ENCODE data around the gene HDAC9. TPM values are rescaled to one million over a fixed set of nuclear protein-coding genes. Genes with fewer than 3 reads are reported as not detected.
"Not testable (repeated sequence)": the region's sequence is repeated elsewhere in the genome, so short reads cannot be mapped to it uniquely, and the experiment has no call there.

HDAC9 gene
- polyA plus RNA-seq, 1 of the 3 experiments (the other 2 are of a cell fraction): 11.6 TPM

GRCh38 chr7:18978108-18978495 is 482.6 kb downstream of the HDAC9 start (continued):
- TF ChIP-seq ZBTB33 (IDR thresholded peaks at IDR 0.05; ENCODE audit: borderline replicate concordance, low read depth): peak; percentile 60; the same call in 1 of the 2 replicates

- Histone ChIP-seq H3F3A (replicated peaks; ENCODE audit: insufficient read depth) (peaks cover 34% of the 10 kb centered on the region), H3K36me3 (replicated peaks in 1 of 2; ENCODE audit: control insufficient read depth in 1 of 2, insufficient read depth in 2 of 2, low read length in 1 of 2) (peaks cover 10 to 31% of the 10 kb centered on the region in 2 experiments), H3K4me1 (ENCODE audit: control insufficient read depth in 1 of 2, insufficient read depth in 2 of 2, low read depth in 1 of 2, low read length in 1 of 2) (peaks cover 6 to 15% of the 10 kb centered on the region in 2 experiments; a peak in 3 of 4 replicates)
- H3K9ac ChIP-seq; H3K27me3 ChIP-seq (ENCODE audit: insufficient read depth); H2AFZ ChIP-seq (ENCODE audit: low read depth); H3K4me3 ChIP-seq (ENCODE audit: low read depth in 2 of 2, low read length in 1 of 2); H4K20me1 ChIP-seq (ENCODE audit: insufficient read depth); CTCF ChIA-PET; POLR2A ChIA-PET; H3K27ac ChIP-seq (ENCODE audit: low read depth in 2 of 2, low read length in 1 of 2); H3K9me2 ChIP-seq; H3K79me2 ChIP-seq (ENCODE audit: insufficient read depth); H3K4me2 ChIP-seq; DNase-seq; H3K9me3 ChIP-seq: not testable (repeated sequence)
- WGBS (ENCODE audit: low lambda C conversion rate): 92% methylated on average over 20 of the region's 20 CpGs
These were observed 495.2 kb downstream of the HDAC9 start for GRCh38 chr7:18990700-18991099.

GRCh38 chr7:18993933-18994668 is 498.6 kb downstream of the HDAC9 start:
- Histone ChIP-seq H3K9me3 (no peaks in the 10 kb centered on the region), H3K79me2 (ENCODE audit: insufficient read depth) (peaks cover 12% of the 10 kb centered on the region), H3K27me3 (ENCODE audit: insufficient read depth) (no peaks in the 10 kb centered on the region), H3K27ac (ENCODE audit: low read depth in 2 of 2, low read length in 1 of 2) (peak overlapping the region; percentile 93 to 99), H3K9ac (peak overlapping the region; percentile 63), H3K4me3 (ENCODE audit: low read depth in 2 of 2, low read length in 1 of 2) (peak overlapping the region in 1 of 2 experiments; percentile 33; a peak in 2 of 4 replicates), H3F3A (replicated peaks; ENCODE audit: insufficient read depth) (peaks cover 40% of the 10 kb centered on the region), H3K4me1 (ENCODE audit: control insufficient read depth in 1 of 2, insufficient read depth in 2 of 2, low read depth in 1 of 2, low read length in 1 of 2) (peaks cover 25 to 48% of the 10 kb centered on the region in 2 experiments; a peak in 3 of 4 replicates), H3K36me3 (replicated peaks in 1 of 2; ENCODE audit: control insufficient read depth in 1 of 2, insufficient read depth in 2 of 2, low read length in 1 of 2) (peaks cover 29 to 36% of the 10 kb centered on the region in 2 experiments), H3K4me2 (peak overlapping the region; percentile 75), H2AFZ (ENCODE audit: low read depth) (no peak overlapping the region), H3K9me2 (no peaks in the 10 kb centered on the region), H4K20me1 (ENCODE audit: insufficient read depth) (no peaks in the 10 kb centered on the region)
- WGBS (ENCODE audit: low lambda C conversion rate): 13% methylated on average over 3 of the region's 3 CpGs
- CTCF ChIA-PET: interaction anchor here (0.7 to 4.9 kb wide), 9 partner anchors 96 to 404 kb away, joined by 3 to 23 read pairs (median 4); no protein-coding TSS in a partner anchor
- DNase-seq: peak; percentile 37
- POLR2A ChIA-PET: interaction anchor here (0.9 to 3.3 kb wide), 4 partner anchors 103 to 292 kb away, joined by 3 to 10 read pairs (median 7); no protein-coding TSS in a partner anchor
- TF ChIP-seq ELF1 (IDR thresholded peaks at IDR 0.05) (no peak), MAX (IDR thresholded peaks at IDR 0.05; ENCODE audit: low read depth) (peak; percentile 84), IRF3 (IDR thresholded peaks at IDR 0.05; ENCODE audit: low read depth, low read length) (no peak), RAD21 (IDR thresholded peaks at IDR 0.05; ENCODE audit: low read length) (peak; percentile 24; the same call in 1 of the 2 replicates), ZBTB33 (IDR thresholded peaks at IDR 0.05; ENCODE audit: borderline replicate concordance, low read depth) (0 out of 2 replicates have a peak, but pooled peaks have one; percentile 40), GATA2 (CRISPR knock-in tag; IDR thresholded peaks at IDR 0.05) (no peak), NRF1 (IDR thresholded peaks at IDR 0.05; ENCODE audit: low read depth, low read length) (no peak), USF2 (IDR thresholded peaks at IDR 0.05; ENCODE audit: borderline replicate concordance, low read depth, low read length) (peak; percentile 63; the same call in 1 of the 2 replicates), TCF12 (IDR thresholded peaks at IDR 0.05) (peak; percentile 99), MEF2A (IDR thresholded peaks at IDR 0.05; ENCODE audit: borderline replicate concordance, low read depth) (0 out of 2 replicates have a peak, but pooled peaks have one; percentile 8), REST (IDR thresholded peaks at IDR 0.05; ENCODE audit: low read depth, low read length) (peak; percentile 71; the same call in 1 of the 2 replicates), FOXM1 (IDR thresholded peaks at IDR 0.05; ENCODE audit: low read depth) (peak; percentile 51; the same call in 1 of the 2 replicates)

Measured in SK-N-SH (cell line).